MG63 (cell line): ENCODE data around the gene NHLRC4. TPM values are rescaled to one million over a fixed set of nuclear protein-coding genes. Genes with fewer than 3 reads are reported as not detected.
A peak's percentile ranks its signal among the peaks of the same experiment; 100 is the strongest.

Experiments
- DNase-seq: peaks from one replicate; pipeline ENCODE4 v3.0.0-alpha.2; 2020
- H3K27me3 ChIP-seq: fragments of 250-450 bp; sonication (Bioruptor Pico); 2 replicates; pipeline ENCODE4 v1.5.1; 2020; ENCODE audit warnings: mild to moderate bottlenecking, moderate library complexity
- H3K36me3 ChIP-seq: fragments of 250-450 bp; sonication (Bioruptor Pico); 2 replicates; pipeline ENCODE4 v1.5.1; 2020; ENCODE audit warnings: mild to moderate bottlenecking, moderate library complexity
- H3K4me3 ChIP-seq: fragments of 250-450 bp; sonication (Bioruptor Pico); 2 replicates; pipeline ENCODE4 v1.5.1; 2020; ENCODE audit warnings: mild to moderate bottlenecking, moderate library complexity
- H3K9me3 ChIP-seq: fragments of 250-450 bp; sonication (Bioruptor Pico); 2 replicates; pipeline ENCODE4 v1.5.1; 2020; ENCODE audit warnings: mild to moderate bottlenecking, moderate library complexity
- total RNA-seq: library from RNA; depleted of rRNA; stranded (reverse); fragments of >200 nt; shearing (Covaris generic); gene quantifications from 2 replicates; pipeline ENCODE4 v1.2.3, GENCODE V29; 2014; ENCODE audit warnings: low replicate concordance

Gene NHLRC4
- total RNA-seq, 1 experiment from 2014 or later = not detected

- no peaks in the 10 kb centered on the region for H3K9me3 ChIP-seq
- no peak overlapping the region for H3K4me3 ChIP-seq
- peaks cover 10% of the 10 kb centered on the region for H3K36me3 ChIP-seq
- H3K27me3 ChIP-seq = no peaks in the 10 kb centered on the region
- DNase-seq = peak; percentile 85
Measured at GRCh38 chr16:586047-586644, 19.3 kb downstream of the NHLRC4 start.

GRCh38 chr16:586645-587590 is 20.1 kb downstream of the NHLRC4 start:
- H3K27me3 ChIP-seq = no peaks in the 10 kb centered on the region
- peak overlapping the region; percentile 99 for H3K4me3 ChIP-seq
- DNase-seq = peak; percentile 48
- H3K36me3 ChIP-seq = peaks cover 10% of the 10 kb centered on the region
- H3K9me3 ChIP-seq = no peaks in the 10 kb centered on the region

GRCh38 chr16:588639-588888 is 21.8 kb downstream of the NHLRC4 start:
- no peak for DNase-seq
- Histone ChIP-seq H3K36me3 (peaks cover 10% of the 10 kb centered on the region), H3K4me3 (peak overlapping the region; percentile 99), H3K27me3 (no peaks in the 10 kb centered on the region), H3K9me3 (no peaks in the 10 kb centered on the region)

- no peaks in the 10 kb centered on the region for H3K9me3 ChIP-seq
- DNase-seq = peak; percentile 96
- H3K27me3 ChIP-seq = no peaks in the 10 kb centered on the region
- peak overlapping the region; percentile 99 for H3K4me3 ChIP-seq
- H3K36me3 ChIP-seq = peaks cover 10% of the 10 kb centered on the region
Measured at GRCh38 chr16:588889-589657, 22.3 kb downstream of the NHLRC4 start.

- Histone ChIP-seq H3K27me3 (no peaks in the 10 kb centered on the region), H3K9me3 (no peaks in the 10 kb centered on the region), H3K4me3 (peak within 1 kb of the TSS; percentile 99), H3K36me3 (peaks cover 10% of the 10 kb centered on the region)
- DNase-seq = peak; percentile 99
Measured at GRCh38 chr16:589658-590187, 22.9 kb downstream of the NHLRC4 start, which contains the start of gene RAB40C. Gene RAB40C (plus strand): TSS chr16:590066. CDS start chr16:590292, 226 bp downstream.

GRCh38 chr16:590188-590814 is 23.5 kb downstream of the NHLRC4 start:
- no peak for DNase-seq
- Histone ChIP-seq H3K36me3 (peaks cover 10% of the 10 kb centered on the region), H3K9me3 (no peaks in the 10 kb centered on the region)

GRCh38 chr16:590815-591200 is 24.0 kb downstream of the NHLRC4 start:
- Histone ChIP-seq H3K9me3 (no peaks in the 10 kb centered on the region), H3K36me3 (peaks cover 10% of the 10 kb centered on the region), H3K27me3 (no peaks in the 10 kb centered on the region), H3K4me3 (peak overlapping the region; percentile 62)
- no peak for DNase-seq

More at GRCh38 chr16:590188-590814, 23.5 kb downstream of the NHLRC4 start:
- H3K27me3 ChIP-seq = no peaks in the 10 kb centered on the region
- peak overlapping the region; percentile 62 for H3K4me3 ChIP-seq

GRCh38 chr16:591231-591630 is 24.4 kb downstream of the NHLRC4 start:
- no peaks in the 10 kb centered on the region for H3K9me3 ChIP-seq
- no peak for DNase-seq
- H3K4me3 ChIP-seq = no peak overlapping the region
- no peaks in the 10 kb centered on the region for H3K27me3 ChIP-seq
- H3K36me3 ChIP-seq = peaks cover 10% of the 10 kb centered on the region

GRCh38 chr16:591892-592517 is 25.2 kb downstream of the NHLRC4 start:
- H3K4me3 ChIP-seq = no peak overlapping the region
- H3K9me3 ChIP-seq = no peaks in the 10 kb centered on the region
- no peaks in the 10 kb centered on the region for H3K27me3 ChIP-seq
- peaks cover 12% of the 10 kb centered on the region for H3K36me3 ChIP-seq
- no peak for DNase-seq

- no peak overlapping the region for H3K4me3 ChIP-seq
- H3K9me3 ChIP-seq = no peaks in the 10 kb centered on the region
- no peak for DNase-seq
- peaks cover 8% of the 10 kb centered on the region for H3K36me3 ChIP-seq
- H3K27me3 ChIP-seq = no peaks in the 10 kb centered on the region
Measured at GRCh38 chr16:592518-593306, 25.9 kb downstream of the NHLRC4 start.

- no peaks in the 10 kb centered on the region for H3K9me3 ChIP-seq
- H3K4me3 ChIP-seq = no peak overlapping the region
- DNase-seq = no peak
- H3K36me3 ChIP-seq = peaks cover 2% of the 10 kb centered on the region; the same call in 1 of the 2 replicates
- H3K27me3 ChIP-seq = no peaks in the 10 kb centered on the region
Measured at GRCh38 chr16:593406-593805, 26.6 kb downstream of the NHLRC4 start.

- no peaks in the 10 kb centered on the region for H3K27me3 ChIP-seq
Measured at GRCh38 chr16:593807-594206, 27.0 kb downstream of the NHLRC4 start.

GRCh38 chr16:595094-595528 is 28.3 kb downstream of the NHLRC4 start:
- DNase-seq = no peak

More at GRCh38 chr16:593807-594206, 27.0 kb downstream of the NHLRC4 start:
- DNase-seq = no peak
- no peak overlapping the region for H3K4me3 ChIP-seq
- 0 out of 2 replicates have a peak, but pooled peaks cover 2% of the 10 kb centered on the region for H3K36me3 ChIP-seq
- no peaks in the 10 kb centered on the region for H3K9me3 ChIP-seq

GRCh38 chr16:595942-596735 is 29.3 kb downstream of the NHLRC4 start:
- DNase-seq = no peak
- Histone ChIP-seq H3K9me3 (no peaks in the 10 kb centered on the region), H3K27me3 (no peaks in the 10 kb centered on the region), H3K4me3 (no peak overlapping the region), H3K36me3 (0 out of 2 replicates have a peak, but pooled peaks cover 2% of the 10 kb centered on the region)

More at GRCh38 chr16:595094-595528, 28.3 kb downstream of the NHLRC4 start:
- no peaks in the 10 kb centered on the region for H3K9me3 ChIP-seq
- no peak overlapping the region for H3K4me3 ChIP-seq
- no peaks in the 10 kb centered on the region for H3K27me3 ChIP-seq
- H3K36me3 ChIP-seq = 0 out of 2 replicates have a peak, but pooled peaks cover 2% of the 10 kb centered on the region

GRCh38 chr16:596736-597060 is 29.9 kb downstream of the NHLRC4 start:
- H3K27me3 ChIP-seq = no peaks in the 10 kb centered on the region
- 0 out of 2 replicates have a peak, but pooled peaks cover 2% of the 10 kb centered on the region for H3K36me3 ChIP-seq
- no peak for DNase-seq
- no peak overlapping the region for H3K4me3 ChIP-seq
- no peaks in the 10 kb centered on the region for H3K9me3 ChIP-seq
